ENCODE data around the gene LRRC37B. TPM values are rescaled to one million over a fixed set of nuclear protein-coding genes. Genes with fewer than 3 reads are reported as not detected.
"Not testable (repeated sequence)": the region's sequence is repeated elsewhere in the genome, so short reads cannot be mapped to it uniquely, and the experiment has no call there.

LRRC37B gene
- polyA plus RNA-seq, 2 donors = 6.1 to 14.2 TPM

- H3K4me1 ChIP-seq (ENCODE audit: control insufficient read depth in 2 of 2, insufficient read depth in 2 of 2, low read length in 1 of 2); H3K36me3 ChIP-seq (ENCODE audit: control insufficient read depth in 2 of 2, insufficient read depth in 2 of 2, low read length in 1 of 2); H3K4me3 ChIP-seq (ENCODE audit: low read depth in 1 of 2, low read length in 2 of 2); H3K9me3 ChIP-seq (ENCODE audit: control insufficient read depth in 2 of 2, insufficient read depth in 1 of 2, low read depth in 1 of 2, low read length in 1 of 2); H3K27me3 ChIP-seq (ENCODE audit: control insufficient read depth in 1 of 2, insufficient read depth in 2 of 2, low read length in 2 of 2); H3K27ac ChIP-seq (ENCODE audit: low read depth in 2 of 2, low read length in 1 of 2): not testable (repeated sequence)
- WGBS, 2 donors = 21 to 42% methylated on average over 2 to 4 of the region's 9 CpGs
These were observed 53.5 kb downstream of the LRRC37B start for GRCh38 chr17:32060695-32061094.

- H3K27ac ChIP-seq (ENCODE audit: low read depth in 2 of 2, low read length in 1 of 2); H3K4me1 ChIP-seq (ENCODE audit: control insufficient read depth in 2 of 2, insufficient read depth in 2 of 2, low read length in 1 of 2); H3K4me3 ChIP-seq (ENCODE audit: low read depth in 1 of 2, low read length in 2 of 2); H3K27me3 ChIP-seq (ENCODE audit: control insufficient read depth in 1 of 2, insufficient read depth in 2 of 2, low read length in 2 of 2); H3K36me3 ChIP-seq (ENCODE audit: control insufficient read depth in 2 of 2, insufficient read depth in 2 of 2, low read length in 1 of 2); H3K9me3 ChIP-seq (ENCODE audit: control insufficient read depth in 2 of 2, insufficient read depth in 1 of 2, low read depth in 1 of 2, low read length in 1 of 2): not testable (repeated sequence)
- WGBS, 2 donors = 71 to 74% methylated on average over 7 to 8 of the region's 8 CpGs
These were observed 54.7 kb downstream of the LRRC37B start for GRCh38 chr17:32061840-32062239.

- not testable (repeated sequence) for H3K27me3 ChIP-seq (ENCODE audit: control insufficient read depth in 1 of 2, insufficient read depth in 2 of 2, low read length in 2 of 2); H3K36me3 ChIP-seq (ENCODE audit: control insufficient read depth in 2 of 2, insufficient read depth in 2 of 2, low read length in 1 of 2); H3K27ac ChIP-seq (ENCODE audit: low read depth in 2 of 2, low read length in 1 of 2); H3K4me3 ChIP-seq (ENCODE audit: low read depth in 1 of 2, low read length in 2 of 2); H3K4me1 ChIP-seq (ENCODE audit: control insufficient read depth in 2 of 2, insufficient read depth in 2 of 2, low read length in 1 of 2); H3K9me3 ChIP-seq (ENCODE audit: control insufficient read depth in 2 of 2, insufficient read depth in 1 of 2, low read depth in 1 of 2, low read length in 1 of 2)
- WGBS, 2 donors = 93% methylated on average over 1 to 2 of the region's 2 CpGs
These were observed 56.9 kb downstream of the LRRC37B start for GRCh38 chr17:32064091-32064490.

GRCh38 chr17:32066123-32066680 lies 59.0 kb downstream of the LRRC37B start:
- WGBS, 2 donors = 73 to 75% methylated on average over 6 to 7 of the region's 10 CpGs
- H3K4me1 ChIP-seq (ENCODE audit: control insufficient read depth in 2 of 2, insufficient read depth in 2 of 2, low read length in 1 of 2); H3K27ac ChIP-seq (ENCODE audit: low read depth in 2 of 2, low read length in 1 of 2): not testable (repeated sequence)

GRCh38 chr17:32066863-32067642 lies 59.9 kb downstream of the LRRC37B start:
- H3K4me3 ChIP-seq (ENCODE audit: low read depth in 1 of 2, low read length in 2 of 2); H3K9me3 ChIP-seq (ENCODE audit: control insufficient read depth in 2 of 2, insufficient read depth in 1 of 2, low read depth in 1 of 2, low read length in 1 of 2); H3K27me3 ChIP-seq (ENCODE audit: control insufficient read depth in 1 of 2, insufficient read depth in 2 of 2, low read length in 2 of 2); H3K27ac ChIP-seq (ENCODE audit: low read depth in 2 of 2, low read length in 1 of 2); H3K36me3 ChIP-seq (ENCODE audit: control insufficient read depth in 2 of 2, insufficient read depth in 2 of 2, low read length in 1 of 2); H3K4me1 ChIP-seq (ENCODE audit: control insufficient read depth in 2 of 2, insufficient read depth in 2 of 2, low read length in 1 of 2): not testable (repeated sequence)
- WGBS, 2 donors = 42 to 55% methylated on average over 12 to 25 of the region's 25 CpGs

More at GRCh38 chr17:32066123-32066680, 59.0 kb downstream of the LRRC37B start:
- not testable (repeated sequence) for H3K36me3 ChIP-seq (ENCODE audit: control insufficient read depth in 2 of 2, insufficient read depth in 2 of 2, low read length in 1 of 2); H3K9me3 ChIP-seq (ENCODE audit: control insufficient read depth in 2 of 2, insufficient read depth in 1 of 2, low read depth in 1 of 2, low read length in 1 of 2); H3K4me3 ChIP-seq (ENCODE audit: low read depth in 1 of 2, low read length in 2 of 2); H3K27me3 ChIP-seq (ENCODE audit: control insufficient read depth in 1 of 2, insufficient read depth in 2 of 2, low read length in 2 of 2)

GRCh38 chr17:32069067-32069466 lies 61.9 kb downstream of the LRRC37B start:
- H3K4me1 ChIP-seq (ENCODE audit: control insufficient read depth in 2 of 2, insufficient read depth in 2 of 2, low read length in 1 of 2); H3K9me3 ChIP-seq (ENCODE audit: control insufficient read depth in 2 of 2, insufficient read depth in 1 of 2, low read depth in 1 of 2, low read length in 1 of 2); H3K36me3 ChIP-seq (ENCODE audit: control insufficient read depth in 2 of 2, insufficient read depth in 2 of 2, low read length in 1 of 2); H3K27ac ChIP-seq (ENCODE audit: low read depth in 2 of 2, low read length in 1 of 2); H3K27me3 ChIP-seq (ENCODE audit: control insufficient read depth in 1 of 2, insufficient read depth in 2 of 2, low read length in 2 of 2); H3K4me3 ChIP-seq (ENCODE audit: low read depth in 1 of 2, low read length in 2 of 2): not testable (repeated sequence)
- WGBS, 2 donors = 62 to 65% methylated on average over 2 of the region's 2 CpGs

- WGBS, 2 donors = 54 to 68% methylated on average over 3 of the region's 4 CpGs
- H3K36me3 ChIP-seq (ENCODE audit: control insufficient read depth in 2 of 2, insufficient read depth in 2 of 2, low read length in 1 of 2); H3K4me3 ChIP-seq (ENCODE audit: low read depth in 1 of 2, low read length in 2 of 2); H3K4me1 ChIP-seq (ENCODE audit: control insufficient read depth in 2 of 2, insufficient read depth in 2 of 2, low read length in 1 of 2); H3K9me3 ChIP-seq (ENCODE audit: control insufficient read depth in 2 of 2, insufficient read depth in 1 of 2, low read depth in 1 of 2, low read length in 1 of 2); H3K27me3 ChIP-seq (ENCODE audit: control insufficient read depth in 1 of 2, insufficient read depth in 2 of 2, low read length in 2 of 2); H3K27ac ChIP-seq (ENCODE audit: low read depth in 2 of 2, low read length in 1 of 2): not testable (repeated sequence)
These were observed 64.8 kb downstream of the LRRC37B start for GRCh38 chr17:32071961-32072360.

- H3K27ac ChIP-seq (ENCODE audit: low read depth in 2 of 2, low read length in 1 of 2); H3K4me1 ChIP-seq (ENCODE audit: control insufficient read depth in 2 of 2, insufficient read depth in 2 of 2, low read length in 1 of 2); H3K4me3 ChIP-seq (ENCODE audit: low read depth in 1 of 2, low read length in 2 of 2); H3K27me3 ChIP-seq (ENCODE audit: control insufficient read depth in 1 of 2, insufficient read depth in 2 of 2, low read length in 2 of 2); H3K36me3 ChIP-seq (ENCODE audit: control insufficient read depth in 2 of 2, insufficient read depth in 2 of 2, low read length in 1 of 2); H3K9me3 ChIP-seq (ENCODE audit: control insufficient read depth in 2 of 2, insufficient read depth in 1 of 2, low read depth in 1 of 2, low read length in 1 of 2): not testable (repeated sequence)
- WGBS, 2 donors = 71 to 95% methylated on average over 2 to 3 of the region's 4 CpGs
These were observed 65.9 kb downstream of the LRRC37B start for GRCh38 chr17:32073131-32073530.

- not testable (repeated sequence) for H3K36me3 ChIP-seq (ENCODE audit: control insufficient read depth in 2 of 2, insufficient read depth in 2 of 2, low read length in 1 of 2); H3K27ac ChIP-seq (ENCODE audit: low read depth in 2 of 2, low read length in 1 of 2); H3K4me3 ChIP-seq (ENCODE audit: low read depth in 1 of 2, low read length in 2 of 2); H3K4me1 ChIP-seq (ENCODE audit: control insufficient read depth in 2 of 2, insufficient read depth in 2 of 2, low read length in 1 of 2); H3K27me3 ChIP-seq (ENCODE audit: control insufficient read depth in 1 of 2, insufficient read depth in 2 of 2, low read length in 2 of 2); H3K9me3 ChIP-seq (ENCODE audit: control insufficient read depth in 2 of 2, insufficient read depth in 1 of 2, low read depth in 1 of 2, low read length in 1 of 2)
- 6 to 7% methylated on average over 10 of the region's 10 CpGs for WGBS, 2 donors
These were observed 72.6 kb downstream of the LRRC37B start for GRCh38 chr17:32079753-32080152.

GRCh38 chr17:32083550-32083979 lies 76.4 kb downstream of the LRRC37B start:
- H3K4me3 ChIP-seq (ENCODE audit: low read depth in 1 of 2, low read length in 2 of 2) = peak overlapping the region; percentile 34 to 43

More at GRCh38 chr17:32083550-32083979, 76.4 kb downstream of the LRRC37B start:
- not testable (repeated sequence) for H3K9me3 ChIP-seq (ENCODE audit: control insufficient read depth in 2 of 2, insufficient read depth in 1 of 2, low read depth in 1 of 2, low read length in 1 of 2); H3K36me3 ChIP-seq (ENCODE audit: control insufficient read depth in 2 of 2, insufficient read depth in 2 of 2, low read length in 1 of 2); H3K4me1 ChIP-seq (ENCODE audit: control insufficient read depth in 2 of 2, insufficient read depth in 2 of 2, low read length in 1 of 2); H3K27me3 ChIP-seq (ENCODE audit: control insufficient read depth in 1 of 2, insufficient read depth in 2 of 2, low read length in 2 of 2); H3K27ac ChIP-seq (ENCODE audit: low read depth in 2 of 2, low read length in 1 of 2)
- 3 to 4% methylated on average over 10 to 15 of the region's 17 CpGs for WGBS, 2 donors
